Skin of body (tissue), 2 donors: Measurements from ENCODE around the gene ZNF280A. TPM values are rescaled to one million over a fixed set of nuclear protein-coding genes. Genes with fewer than 3 reads are reported as not detected.
A peak's percentile ranks its signal among the peaks of the same experiment; 100 is the strongest.
"Not testable (repeated sequence)": the region's sequence is repeated elsewhere in the genome, so short reads cannot be mapped to it uniquely, and the experiment has no call there.

Source experiments
- DNase-seq: peaks from one replicate; lab custom pipeline; 2025; lab: John Stamatoyannopoulos, UW
- total RNA-seq: library from RNA; depleted of rRNA; stranded (reverse); fragments of >200 nt; gene quantifications from one replicate; pipeline ENCODE4 v1.2.3, GENCODE V29; 2014

Gene ZNF280A
- total RNA-seq, 1 donor from 2014 or later = not detected

DNA sequence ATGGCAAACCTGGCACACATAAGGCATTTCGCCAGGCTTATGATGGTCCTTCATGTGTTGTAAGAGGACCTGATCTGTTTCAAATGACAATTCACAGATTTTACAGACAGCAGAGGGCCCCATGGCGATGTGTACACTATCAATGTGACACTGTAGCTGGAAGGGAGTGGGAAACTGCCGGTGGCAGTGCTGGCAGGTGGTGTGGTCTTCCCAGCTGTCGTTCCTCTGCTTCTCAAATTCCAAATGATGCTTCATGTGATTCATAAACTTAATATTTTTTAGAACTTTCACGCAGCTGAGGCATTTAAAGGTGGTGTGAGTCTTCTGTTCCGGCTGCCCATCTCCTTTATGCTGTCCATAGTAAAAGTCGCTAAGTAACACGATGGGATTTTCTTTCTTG is 5.6 kb downstream of the ZNF280A start:
- DNase-seq = not testable (repeated sequence)

DNA sequence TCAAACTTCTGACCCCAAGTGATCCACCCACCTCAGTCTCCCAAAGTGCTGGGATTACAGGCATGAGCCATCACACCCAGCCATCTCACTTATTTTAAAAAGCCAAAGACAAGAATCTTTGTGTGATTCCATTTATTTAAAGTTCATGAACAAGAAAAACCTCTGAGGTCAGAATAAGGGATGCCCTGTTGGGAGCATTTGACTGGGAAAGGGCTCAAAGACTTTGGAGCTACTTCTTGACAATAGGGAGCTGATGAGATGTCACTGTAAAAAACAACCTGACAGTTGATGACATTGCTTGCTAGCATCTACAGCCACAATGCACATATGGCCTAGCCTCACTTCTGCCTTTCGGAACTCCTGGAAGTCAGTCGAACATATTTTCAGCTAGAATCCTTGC is 6.5 kb downstream of the ZNF280A start:
- DNase-seq = no peak

DNA sequence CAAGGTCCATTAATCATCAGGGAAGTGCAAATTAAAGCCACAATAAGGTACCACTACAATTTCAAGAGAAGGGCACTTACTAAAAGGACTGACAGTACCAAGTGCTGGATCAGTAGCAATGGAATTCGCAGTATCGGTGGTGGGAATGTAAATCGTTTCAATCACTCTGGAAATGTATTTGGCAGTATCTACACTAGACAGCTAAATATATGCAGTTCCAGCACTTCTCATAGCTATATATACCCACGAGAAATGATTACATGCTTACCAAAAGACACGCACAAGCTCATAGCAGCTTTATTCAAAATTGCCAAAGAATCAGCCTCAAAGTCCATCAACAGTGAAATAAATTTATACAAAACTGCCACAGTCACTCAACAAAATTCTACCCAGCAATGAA is 7.1 kb downstream of the ZNF280A start:
- no peak for DNase-seq

DNA sequence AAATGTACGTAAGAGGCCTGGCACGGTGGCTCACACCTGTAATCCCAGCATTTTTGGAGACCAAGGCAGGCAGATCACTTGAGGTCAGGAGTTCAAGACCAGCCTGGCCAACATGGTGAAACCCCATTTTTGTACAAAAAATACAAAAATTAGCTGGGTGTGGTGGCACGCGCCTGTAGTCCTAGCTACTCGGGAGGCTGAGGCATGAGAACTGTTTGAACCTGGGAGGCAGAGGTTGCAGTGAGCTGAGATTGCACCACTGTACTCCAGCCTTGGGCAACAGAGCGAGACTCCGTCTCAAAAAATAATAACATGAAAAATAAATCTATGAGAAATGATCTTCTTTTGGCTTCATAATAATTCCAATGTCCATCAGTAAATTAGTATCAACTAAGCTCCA is 9.2 kb downstream of the ZNF280A start:
- DNase-seq = not testable (repeated sequence)

DNA sequence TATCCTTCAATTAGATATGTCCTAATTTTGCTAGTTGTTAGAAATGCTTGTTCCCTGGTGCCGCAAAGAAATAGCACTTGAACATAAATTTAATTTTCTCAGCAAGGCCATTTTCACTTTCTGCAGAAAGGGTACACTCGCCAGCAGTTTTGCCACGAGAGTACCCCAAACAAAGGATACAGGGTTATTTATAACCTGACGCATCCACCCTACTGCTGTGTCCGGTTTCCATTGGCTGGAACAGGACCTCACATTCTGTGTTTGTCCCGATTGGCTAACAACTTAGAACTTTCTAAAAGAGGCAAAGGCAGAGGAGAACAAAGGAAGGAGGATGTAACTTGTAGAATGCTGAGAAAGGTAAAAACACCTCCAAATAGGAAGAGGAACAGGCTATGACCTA is 10.2 kb downstream of the ZNF280A start:
- not testable (repeated sequence) for DNase-seq

DNA sequence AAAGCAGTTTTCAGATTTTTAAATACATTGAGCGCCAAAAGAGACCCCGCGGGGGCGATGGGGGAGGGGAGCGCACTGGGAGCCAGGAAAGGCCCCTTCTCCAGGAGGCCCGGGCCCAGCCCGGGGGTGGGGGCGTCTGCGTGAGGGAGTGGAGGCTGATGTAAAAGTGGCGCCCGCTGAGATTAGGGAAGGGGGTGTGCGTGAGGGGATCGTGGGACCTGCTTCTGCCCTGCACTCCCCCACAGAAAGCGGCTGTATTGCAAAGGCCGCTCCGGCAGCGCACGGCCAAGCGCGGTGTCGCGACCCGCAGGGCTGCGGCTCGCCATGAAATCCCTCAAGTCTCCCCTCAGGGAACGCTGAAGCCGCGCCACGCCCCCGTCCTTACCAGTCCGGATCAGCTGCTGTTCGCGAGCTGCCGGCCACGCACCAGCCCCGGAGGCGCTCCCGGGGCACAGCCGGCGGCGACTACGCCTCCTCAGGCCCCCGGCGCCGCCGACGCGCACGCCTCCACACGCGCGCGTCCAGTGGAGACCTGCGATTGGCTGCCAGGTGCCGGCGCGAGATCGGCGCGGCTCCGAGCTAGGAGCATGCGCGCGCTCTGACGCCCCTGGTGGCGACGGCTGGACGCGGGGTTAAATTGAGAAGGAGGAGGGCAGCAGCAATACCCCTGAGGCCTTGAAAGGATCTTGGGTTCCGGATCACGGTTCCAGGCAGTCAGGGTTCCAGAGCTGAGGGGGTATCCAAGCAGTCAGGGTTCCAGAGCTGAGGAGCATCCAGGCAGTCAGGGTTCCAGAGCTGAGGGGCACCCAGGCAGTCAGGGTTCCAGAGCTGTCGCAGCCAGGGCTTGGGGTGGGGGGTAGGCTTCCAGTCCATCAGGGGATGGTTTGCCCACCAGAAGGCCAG is 11.5 kb downstream of the ZNF280A start, which contains the start of gene ZNF280B:
TSS of gene ZNF280B (minus strand) at position 469 of the 903 bp plus-strand sequence. CDS start 19,344 bp downstream, outside the sequence.
- DNase-seq = peak; percentile 34

DNA sequence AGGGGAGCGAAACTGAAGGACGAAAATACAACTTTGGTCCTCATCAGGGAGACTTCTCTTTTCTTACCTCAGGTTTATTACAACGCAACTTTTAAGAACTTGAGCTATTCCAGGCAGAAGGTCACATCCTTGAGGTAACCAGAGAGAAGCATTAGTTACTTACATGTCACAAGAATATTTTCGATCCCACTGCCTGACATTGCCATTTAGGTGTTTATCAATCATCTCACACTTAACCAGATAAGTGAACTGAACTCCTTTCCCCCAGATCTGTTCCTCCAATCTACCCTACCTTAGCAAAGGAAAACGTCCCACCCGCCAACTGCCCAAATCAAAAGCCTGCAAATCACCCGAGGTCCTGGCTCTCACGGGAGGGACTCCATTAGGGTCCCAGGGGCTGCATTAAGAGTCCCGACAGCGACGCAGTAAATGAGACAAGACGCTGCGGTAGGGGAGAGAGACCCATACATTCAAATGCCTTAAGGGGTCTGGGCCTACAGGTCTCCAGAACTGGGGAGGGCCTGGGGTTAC is 12.3 kb downstream of the ZNF280A start:
- no peak for DNase-seq

DNA sequence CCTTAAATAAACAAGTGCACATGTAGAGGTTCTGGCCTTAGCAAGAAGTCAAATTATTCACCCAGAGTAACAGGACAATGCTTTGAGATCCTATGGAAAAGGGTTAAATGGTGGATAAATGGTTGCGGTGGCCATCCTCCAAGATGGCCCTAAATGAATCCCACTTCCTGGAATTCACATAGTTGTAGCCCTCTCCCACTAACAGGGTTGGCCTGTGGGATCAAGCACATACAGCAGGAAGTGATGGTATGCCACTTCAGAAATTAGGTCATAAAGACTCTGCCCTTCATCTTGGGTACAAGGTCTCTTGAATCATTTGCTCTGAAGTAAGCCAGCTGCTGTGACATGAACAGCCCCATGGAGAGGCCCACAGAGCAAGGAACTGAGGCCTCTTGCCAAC is 13.3 kb downstream of the ZNF280A start:
- DNase-seq = no peak

DNA sequence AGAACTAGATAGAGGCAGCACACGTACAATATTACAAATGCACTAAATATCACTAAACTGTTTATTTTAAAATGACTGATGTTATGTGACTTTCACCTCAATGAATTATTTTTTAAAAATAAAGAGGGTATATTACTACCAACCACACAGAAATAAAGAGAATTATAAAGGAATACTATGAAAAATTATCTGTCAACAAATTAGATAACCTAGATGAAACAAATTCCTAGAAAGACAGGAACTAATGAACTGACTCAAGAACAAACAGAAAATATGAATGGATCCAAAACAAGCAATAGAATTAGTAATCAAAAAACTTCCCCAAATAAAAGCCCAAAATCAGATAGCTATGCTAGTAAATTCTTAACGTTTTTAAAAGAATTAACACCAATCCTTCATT is 21.8 kb downstream of the ZNF280A start:
- DNase-seq = no peak

DNA sequence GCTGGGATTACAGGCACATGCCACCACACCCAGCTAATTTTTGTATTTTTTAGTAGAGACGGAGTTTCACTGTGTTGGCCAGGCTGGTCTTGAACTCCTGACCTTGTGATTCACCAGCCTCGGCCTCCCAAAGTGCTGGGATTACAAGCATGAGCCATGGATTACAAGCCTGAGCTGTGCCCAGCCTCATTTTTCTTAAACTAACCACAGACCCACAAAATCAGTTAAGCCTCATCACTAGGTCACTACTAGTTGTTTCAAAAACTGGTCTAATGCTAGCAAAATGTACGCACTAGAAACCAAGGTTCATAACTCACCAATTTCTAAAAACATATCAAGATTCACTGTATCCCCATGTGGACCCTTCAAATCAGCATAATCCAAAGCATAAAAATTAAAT is 28.5 kb downstream of the ZNF280A start:
- not testable (repeated sequence) for DNase-seq

DNA sequence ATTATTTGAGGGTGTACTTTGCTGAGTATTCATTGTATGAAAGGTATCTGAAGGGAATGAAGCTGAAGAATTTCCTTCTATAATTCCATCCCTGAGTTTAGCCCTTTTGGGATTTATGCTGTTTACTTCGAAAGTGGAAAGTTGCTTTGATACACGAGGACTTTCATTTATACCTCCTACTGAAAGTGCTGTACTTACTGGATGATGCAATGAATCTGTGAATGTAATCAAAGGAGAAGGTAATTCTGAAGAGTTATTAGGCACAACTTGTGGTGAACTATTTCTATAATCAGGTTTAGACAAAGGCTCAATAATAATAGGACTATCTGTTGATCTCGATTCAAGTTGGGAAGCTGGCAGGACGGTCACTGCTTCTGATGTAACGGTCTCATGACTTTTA is 31.3 kb downstream of the ZNF280A start:
- DNase-seq = no peak

DNA sequence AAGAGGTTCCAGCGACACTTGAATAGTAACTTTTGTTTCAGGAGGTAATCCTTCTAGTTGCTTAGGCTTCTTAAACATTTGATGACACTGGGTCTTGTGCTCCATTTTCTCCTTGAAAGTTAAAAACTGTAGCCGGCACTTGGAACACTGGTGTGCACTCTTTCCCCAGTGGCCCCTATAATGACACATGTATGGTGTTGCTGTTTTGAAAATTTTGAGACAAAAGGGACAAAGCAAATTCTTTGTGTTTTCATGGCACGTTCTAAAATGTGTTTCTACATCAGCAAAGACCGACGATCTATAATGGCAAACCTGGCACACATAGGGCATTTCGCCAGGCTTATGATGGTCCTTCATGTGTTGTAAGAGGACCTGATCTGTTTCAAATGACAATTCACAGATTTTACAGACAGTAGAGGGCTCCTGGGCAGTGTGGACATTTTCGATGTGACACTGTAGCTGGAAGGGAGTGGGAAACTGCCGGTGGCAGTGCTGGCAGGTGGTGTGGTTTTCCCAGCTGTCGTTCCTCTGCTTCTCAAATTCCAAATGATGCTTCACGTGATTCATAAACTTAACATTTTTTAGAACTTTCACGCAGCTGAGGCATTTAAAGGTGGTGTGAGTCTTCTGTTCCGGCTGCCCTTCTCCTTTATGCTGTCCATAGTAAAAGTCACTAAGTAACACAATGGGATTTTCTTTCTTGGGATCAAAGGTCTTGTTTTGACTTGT is 32.0 kb downstream of the ZNF280A start:
- DNase-seq = no peak

DNA sequence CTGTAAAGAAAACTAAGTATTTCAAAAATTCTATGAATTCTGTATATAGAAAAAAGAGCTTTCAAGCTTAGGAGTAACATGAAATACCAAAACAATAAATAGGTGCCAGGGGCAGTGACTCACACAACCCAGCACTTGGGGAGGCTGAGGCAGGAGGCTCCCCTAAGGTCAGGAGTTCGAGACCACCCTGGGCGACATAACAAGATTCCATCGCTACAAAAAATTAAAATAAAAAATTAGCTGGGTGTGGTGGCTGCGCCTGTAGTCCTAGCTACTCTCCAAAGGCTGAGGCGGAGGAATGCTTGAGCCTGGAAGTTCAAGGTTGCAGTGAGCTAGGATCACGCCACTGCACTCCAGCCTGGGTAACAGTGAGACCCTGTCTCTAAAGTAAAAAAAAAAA is 33.0 kb downstream of the ZNF280A start:
- no peak for DNase-seq

DNA sequence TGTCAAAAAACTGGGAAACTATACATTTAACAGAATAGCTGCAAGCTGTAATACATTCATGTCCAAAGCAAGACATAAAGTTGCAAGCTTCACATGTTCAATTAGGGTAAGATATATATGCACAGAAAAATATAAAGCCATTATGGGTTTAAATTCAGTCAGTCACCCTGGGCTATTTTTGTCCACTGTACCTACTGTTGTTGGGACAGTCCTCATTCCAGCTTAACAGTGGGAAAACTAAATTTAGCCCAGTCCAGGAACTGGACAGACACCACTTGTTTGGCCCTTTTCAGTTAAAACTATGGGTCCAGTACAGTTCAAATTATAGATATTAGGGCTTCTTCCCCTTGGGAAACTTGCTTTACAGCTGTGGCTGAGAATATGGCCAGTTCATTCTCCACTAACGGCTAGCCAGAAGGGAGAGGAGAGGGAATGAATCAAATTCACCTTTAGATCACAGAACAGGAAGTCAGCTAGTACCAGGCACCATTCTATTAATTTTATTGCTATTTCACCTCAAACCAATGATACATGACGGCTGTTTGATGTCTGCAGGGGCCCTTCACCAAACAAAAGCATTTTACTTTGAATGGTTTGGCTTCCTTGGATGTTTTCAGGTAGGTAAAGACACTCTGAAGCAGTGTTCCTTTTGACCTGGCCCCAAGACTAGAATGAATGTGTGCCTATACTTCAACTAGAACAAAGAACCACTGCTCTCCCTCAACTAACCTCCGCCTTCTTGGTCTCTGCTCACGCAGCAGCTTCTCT is 33.8 kb downstream of the ZNF280A start:
- DNase-seq = no peak

DNA sequence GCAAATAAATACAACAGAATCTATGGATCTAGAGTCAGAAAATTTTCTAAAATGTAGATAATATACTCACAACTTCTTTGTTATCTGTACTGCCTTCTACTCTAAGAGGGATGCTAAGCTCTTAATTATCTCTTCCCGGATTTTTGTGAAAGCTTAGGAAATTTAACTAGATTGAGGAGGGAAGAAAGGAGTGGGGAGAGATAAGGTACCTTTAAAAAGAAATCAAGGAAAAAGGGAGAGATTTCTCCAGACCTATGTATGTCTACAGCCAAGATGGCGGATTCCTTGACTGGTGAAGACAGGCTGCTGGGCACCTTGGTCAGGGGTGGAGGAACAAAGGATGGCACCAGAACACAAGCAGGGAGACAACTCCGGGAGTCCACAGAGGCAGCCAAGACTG is 34.5 kb downstream of the ZNF280A start:
- no peak for DNase-seq

DNA sequence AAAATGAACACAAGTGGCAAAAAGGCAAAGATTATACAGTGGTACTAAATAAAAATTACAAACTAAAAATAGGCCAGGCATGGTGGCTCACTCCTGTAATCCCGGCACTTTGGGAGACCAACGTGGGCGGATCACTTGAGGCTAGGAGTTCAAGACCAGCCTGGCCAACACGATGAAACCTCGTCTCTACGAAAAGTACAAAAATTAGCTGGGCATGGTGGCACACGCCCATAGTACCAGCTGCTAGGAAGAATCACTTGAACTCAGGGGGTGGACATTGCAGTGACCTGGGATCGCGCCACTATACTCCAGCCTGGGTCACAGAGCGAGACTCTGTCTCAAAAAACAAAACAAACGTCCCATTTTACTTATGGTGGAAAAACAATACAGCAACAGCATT is 36.0 kb downstream of the ZNF280A start:
- DNase-seq = no peak

DNA sequence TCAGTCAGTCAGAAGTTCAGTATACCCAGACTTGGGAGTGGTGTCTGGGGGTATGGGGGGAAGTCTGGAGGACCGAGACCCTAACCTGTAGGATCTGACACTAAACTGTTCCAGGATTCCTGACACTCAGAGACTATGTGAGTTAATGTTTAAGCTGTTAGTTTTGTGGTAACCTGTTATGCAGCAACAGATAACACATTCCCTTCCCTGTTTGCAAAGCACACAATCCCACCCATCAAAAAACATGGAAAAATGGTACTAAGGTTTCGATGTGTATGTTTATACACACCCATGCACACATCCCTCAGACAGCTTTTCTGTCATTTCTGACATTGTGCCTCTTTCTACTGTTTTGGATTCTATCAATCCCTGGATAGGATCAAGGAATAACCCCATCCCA is 39.1 kb downstream of the ZNF280A start:
- no peak for DNase-seq

DNA sequence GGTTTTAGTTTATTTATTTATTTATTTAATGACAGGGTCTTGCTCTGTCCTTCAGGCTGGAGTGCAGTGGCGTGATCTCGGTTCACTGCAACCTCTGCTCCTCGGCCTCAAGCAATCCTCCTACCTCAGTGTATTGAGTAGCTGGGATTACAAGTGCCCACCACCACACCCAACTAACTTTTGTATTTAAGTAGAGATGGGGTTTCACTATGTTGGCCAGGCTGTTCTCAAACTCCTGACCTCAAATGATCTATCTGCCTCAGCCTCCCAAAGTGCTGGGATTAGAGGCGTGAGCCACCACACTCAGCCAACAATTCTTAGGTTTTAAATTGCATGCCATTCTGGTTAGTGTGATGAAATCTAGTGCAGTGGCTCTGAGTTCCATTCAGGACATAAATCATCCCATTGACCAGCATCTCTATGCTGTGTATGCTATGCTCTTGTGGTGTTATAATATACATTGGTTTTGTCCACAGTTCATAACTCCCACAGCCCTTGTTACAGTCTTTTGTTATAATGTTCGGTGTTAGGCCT is 40.0 kb downstream of the ZNF280A start:
- no peak for DNase-seq

DNA sequence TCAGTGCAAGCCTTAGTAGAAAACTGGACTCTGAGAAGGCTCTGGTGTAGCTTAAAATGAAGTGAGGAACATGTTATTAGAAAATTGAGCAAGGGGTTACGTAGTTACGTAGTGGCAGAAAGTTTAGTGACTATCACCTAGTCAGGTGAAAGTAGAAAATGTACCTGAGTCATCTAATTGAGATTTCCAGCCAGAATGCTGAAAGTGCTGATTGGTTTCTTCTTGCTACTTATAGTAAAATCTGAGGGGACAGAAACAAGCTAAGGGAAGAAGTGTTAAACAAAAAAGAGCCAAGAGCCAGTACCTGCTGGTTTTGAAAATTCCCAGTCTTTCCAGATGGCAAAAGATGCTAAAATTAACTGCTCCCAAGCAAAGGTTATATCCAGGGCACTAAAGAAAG is 41.0 kb downstream of the ZNF280A start:
- DNase-seq = no peak

DNA sequence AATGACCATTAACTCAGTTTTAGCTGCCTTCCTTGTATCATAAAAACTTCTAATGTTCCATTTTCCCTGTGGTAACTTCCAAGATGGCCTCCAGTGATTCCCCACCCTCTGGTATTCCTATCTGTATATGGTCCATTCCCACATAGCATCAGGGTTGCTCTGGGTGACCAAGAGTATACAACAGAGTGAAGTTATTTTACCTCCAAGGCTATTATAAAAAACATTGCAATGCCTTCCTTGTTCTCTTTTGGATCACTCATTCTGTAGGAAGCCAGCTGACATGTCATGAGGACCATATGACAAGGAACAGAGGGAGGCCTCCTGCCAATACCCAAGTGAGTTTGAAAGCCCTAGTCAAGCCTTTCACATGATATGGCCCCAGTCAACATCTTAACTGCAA is 41.6 kb downstream of the ZNF280A start:
- DNase-seq = peak; percentile 0

DNA sequence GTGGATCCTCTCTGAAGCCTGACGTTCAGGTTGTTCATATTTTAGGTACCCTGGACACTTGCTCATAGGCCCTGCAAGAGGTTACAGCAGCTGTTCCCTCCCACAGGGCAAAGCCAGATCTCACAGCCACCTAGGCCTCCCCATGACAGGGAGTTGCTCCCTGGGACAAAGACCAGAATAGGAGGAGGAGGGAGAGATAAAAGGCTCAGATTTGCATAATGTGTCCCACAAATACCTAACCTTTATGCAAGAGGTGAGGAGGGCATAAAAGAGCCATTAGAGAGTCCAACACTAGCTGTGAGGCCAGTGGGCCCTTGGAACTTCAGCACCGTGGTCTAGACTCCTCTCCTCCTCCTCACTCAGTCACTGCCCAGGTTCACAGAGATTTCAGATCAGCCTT is 45.3 kb downstream of the ZNF280A start:
- no peak for DNase-seq
